ENCODE measurements around the gene DDX23.

Gene DDX23

GRCh38 chr12:48794870-48795269, 57.1 kb downstream of the DDX23 start:
- DNase-seq: peak; percentile 87

DNA sequence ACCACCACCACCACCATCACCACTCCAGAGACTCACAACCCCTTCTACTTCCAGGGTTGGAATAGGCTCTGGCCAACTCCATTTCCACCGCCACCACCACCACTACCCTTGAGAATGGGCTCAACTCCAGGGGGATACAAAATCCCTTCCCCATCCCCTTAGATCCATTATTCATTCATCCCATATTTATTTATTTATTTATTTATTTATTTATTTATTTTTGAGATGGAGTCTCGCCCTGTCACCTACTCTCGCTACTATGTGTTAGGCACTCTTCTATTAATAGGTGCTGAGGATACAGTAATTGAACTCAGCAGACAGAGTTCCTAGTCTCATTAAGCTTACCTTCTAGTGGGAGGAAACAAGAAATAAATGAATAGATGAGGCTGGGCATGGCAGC, 58.3 kb downstream of the DDX23 start:
- DNase-seq: no peak

- DNase-seq: no peak
Measured at GRCh38 chr12:48789858-48790326, 62.1 kb downstream of the DDX23 start.

GRCh38 chr12:48788854-48789775, 62.8 kb downstream of the DDX23 start, which contains the start of gene ADCY6:
Gene ADCY6, minus strand, starts transcription at chr12:48789089. Its CDS starts 5,655 bp downstream, at chr12:48783434.
- DNase-seq: peak; percentile 63

DNA sequence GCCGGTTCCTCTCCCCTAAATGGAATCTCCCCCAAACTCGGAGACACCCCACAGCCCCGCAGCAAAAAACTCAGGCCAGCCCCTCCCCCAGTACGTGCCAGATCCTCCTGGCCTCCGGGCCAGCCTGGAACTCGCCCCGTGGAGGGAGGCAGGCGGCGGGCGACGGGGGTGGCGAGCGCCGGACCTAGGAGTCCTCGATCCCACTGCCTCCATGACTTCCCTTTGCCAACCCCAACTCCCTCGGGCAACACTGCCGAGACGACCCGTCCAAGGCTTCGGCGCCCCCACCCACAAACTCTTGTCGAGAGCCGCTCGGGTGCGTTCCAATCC, 63.5 kb downstream of the DDX23 start:
- DNase-seq: no peak

GRCh38 chr12:48787791-48788523, 64.0 kb downstream of the DDX23 start:
- DNase-seq: no peak

DNA sequence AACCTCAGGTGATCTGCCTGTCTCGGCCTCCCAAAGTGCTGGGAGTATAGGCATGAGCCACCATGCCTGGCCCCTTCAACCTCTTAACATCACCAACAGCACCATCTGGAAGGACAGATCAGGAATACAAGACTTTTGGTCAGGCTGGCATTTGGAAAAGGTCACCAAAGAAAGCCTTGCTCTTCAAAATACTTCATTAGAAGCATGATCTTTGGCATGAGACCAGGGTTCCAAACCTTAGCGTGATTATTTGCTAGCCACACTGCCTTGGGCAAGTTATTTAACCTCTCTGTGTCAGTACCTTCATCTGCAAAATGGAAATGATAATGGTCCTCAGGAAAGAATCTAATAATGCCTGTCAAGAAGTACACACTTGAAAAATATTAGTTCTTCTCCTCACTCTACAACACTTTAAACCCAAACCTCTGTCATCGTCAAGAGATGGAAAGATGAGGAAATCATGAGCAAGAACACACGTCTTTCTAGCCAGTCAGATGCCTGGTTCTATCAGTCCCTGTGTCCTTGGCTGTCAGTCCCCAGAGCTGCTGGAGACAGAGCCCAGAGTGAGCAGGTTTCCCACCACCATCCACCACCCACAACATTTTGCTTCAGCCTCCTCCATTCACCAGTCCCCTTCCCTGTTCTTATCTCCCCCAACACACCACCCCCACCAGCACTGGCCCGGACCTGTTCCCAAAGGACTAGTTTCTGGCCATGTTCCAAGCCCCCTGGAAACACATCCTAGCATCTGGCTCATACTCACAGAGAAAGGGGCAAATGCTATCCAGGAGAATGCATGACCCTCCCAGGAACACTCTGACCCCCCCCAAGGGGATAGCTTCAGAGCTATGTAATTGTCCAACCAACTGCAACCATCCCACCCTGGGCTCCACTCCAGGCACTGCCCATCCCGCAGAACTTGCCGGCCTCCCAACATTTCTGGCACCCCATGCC, 65.1 kb downstream of the DDX23 start:
- no peak for DNase-seq

- no peak for DNase-seq
Measured at GRCh38 chr12:48783432-48783831, 68.5 kb downstream of the DDX23 start.

DNA sequence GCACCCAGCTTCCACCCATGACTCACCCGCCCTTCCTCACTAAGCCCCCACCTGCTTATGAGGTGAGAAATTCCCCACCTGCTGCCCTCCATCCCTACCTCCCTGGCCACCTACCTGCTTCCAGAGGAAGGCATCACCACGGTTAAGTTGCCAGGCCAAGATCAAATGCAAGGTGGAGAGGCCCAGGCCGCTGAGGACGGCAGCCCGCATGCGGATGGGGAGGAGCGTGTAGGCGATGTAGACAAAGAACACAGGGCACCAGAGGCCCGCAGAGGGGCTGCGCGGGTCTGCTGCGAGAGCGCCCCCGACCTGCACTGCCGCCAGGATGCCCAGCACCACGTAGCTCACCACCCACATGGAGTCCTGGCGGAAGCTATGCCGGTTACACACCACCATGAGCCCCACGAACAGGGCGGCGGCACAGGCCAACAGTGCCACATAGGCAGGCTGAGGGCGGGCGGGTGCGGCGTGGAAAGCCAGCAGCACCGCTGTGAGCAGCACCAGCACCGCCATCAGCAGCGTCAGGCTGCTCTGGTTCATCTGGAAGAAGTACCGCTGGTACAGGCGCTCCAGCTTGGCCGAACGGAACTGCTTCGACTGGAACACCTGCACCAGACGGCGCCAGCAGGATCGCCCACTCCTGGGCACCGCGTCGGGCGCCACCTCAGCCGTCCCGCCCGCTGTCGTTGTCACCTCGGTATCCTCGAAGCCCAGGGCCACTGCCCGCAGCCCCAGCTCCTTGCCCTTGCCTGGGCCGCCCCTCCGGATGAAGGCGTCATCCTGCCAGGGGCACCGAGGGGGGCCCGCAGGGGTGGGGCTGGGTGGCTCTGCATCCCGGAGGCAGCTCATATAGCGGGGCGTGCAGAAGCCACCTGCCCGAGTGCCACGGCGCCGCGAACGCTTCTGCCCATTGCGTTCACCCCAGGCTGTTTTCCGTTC, 69.2 kb downstream of the DDX23 start:
- no peak for DNase-seq

- DNase-seq: no peak
Measured at GRCh38 chr12:48781750-48782456, 70.1 kb downstream of the DDX23 start.

DNA sequence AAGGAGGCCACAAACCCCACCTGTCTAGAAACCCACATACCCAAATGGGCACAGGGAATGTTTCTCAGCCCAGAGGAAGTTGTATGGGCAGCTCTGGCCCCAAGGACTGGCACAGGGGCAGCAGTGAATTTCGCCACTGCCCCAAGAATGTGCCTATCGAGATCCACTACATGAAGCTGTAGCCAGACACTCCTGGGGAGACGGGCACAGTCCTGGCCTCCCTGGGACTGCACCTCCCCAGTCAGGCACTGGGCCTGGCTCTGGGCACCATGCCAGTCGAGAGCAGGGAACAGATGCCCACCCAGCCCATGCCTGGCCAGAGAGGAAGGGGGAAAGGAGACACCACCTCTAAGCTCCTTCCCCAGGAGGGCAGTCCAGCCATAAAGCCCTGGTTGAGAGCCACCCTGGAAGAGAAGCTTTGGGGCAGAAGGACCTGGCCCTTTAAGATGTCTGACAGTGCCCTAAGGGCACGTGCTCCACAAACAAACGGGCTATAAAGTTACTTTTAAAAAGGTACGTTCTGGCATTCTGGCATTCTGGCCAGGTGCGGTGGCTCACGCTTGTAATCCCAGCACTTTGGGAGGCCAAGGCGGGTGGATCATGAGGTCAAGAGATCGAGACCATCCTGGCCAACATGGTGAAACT, 71.5 kb downstream of the DDX23 start:
- DNase-seq: no peak

DNA sequence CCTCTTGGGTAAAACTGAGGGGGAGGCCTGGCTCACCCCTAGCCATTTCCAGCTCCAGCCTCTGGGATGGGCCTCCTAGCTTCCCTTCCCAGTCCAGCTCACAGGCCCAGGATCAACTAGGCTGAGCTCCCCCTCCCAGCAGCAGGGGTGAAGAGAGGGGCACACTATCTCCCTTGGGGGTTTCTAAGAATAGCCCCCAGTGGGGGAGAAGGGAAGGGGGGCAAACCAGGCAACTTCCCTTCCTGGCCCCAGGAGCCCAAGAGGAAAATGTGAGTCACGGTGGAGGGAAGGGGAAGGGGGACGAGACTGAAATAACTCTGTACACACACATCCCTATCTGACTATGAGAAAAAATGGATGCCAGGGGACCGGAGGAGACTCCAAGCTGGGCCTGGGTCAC, 72.1 kb downstream of the DDX23 start:
- DNase-seq: peak; percentile 61
